Smooth muscle cell (in vitro differentiated cells): Measurements from ENCODE around the gene ENDOU. TPM values are rescaled to one million over a fixed set of nuclear protein-coding genes. Genes with fewer than 3 reads are reported as not detected.

Source experiments
- DNase-seq: peaks from one replicate; lab custom pipeline; 2025; ENCODE audit not compliant: unreplicated experiment; lab: John Stamatoyannopoulos, UW
- H2AFZ ChIP-seq: fragments of 200-600 bp; sonication (generic); 2 replicates; pipeline ENCODE4 v1.6.0; 2016; ENCODE audit warnings: antibody characterized with exemption, low read depth, mild to moderate bottlenecking
- H3F3A ChIP-seq: fragments of 200-600 bp; sonication (generic); 2 replicates; pipeline ENCODE4 v1.6.0; 2017; ENCODE audit warnings: antibody characterized with exemption, low read depth
- H3K27ac ChIP-seq: fragments of 200-600 bp; sonication (generic); 2 replicates; pipeline ENCODE4 v1.5.1; 2016; ENCODE audit warnings: low read depth, mild to moderate bottlenecking
- H3K27me3 ChIP-seq: fragments of 200-600 bp; sonication (generic); 2 replicates; pipeline ENCODE4 v1.6.1; 2016; ENCODE audit warnings: low read depth, mild to moderate bottlenecking
- H3K36me3 ChIP-seq: fragments of 200-600 bp; sonication (generic); 2 replicates; pipeline ENCODE4 v1.5.1; 2016; ENCODE audit warnings: low read depth
- H3K4me1 ChIP-seq: fragments of 200-600 bp; sonication (generic); 2 replicates; pipeline ENCODE4 v1.5.1; 2016; ENCODE audit warnings: low read depth
- H3K4me2 ChIP-seq: fragments of 200-600 bp; sonication (generic); 2 replicates; pipeline ENCODE4 v1.6.0; 2016; ENCODE audit warnings: mild to moderate bottlenecking
- H3K4me3 ChIP-seq: fragments of 200-600 bp; sonication (generic); 2 replicates; pipeline ENCODE4 v1.5.1; 2016; ENCODE audit warnings: mild to moderate bottlenecking
- H3K79me2 ChIP-seq: fragments of 200-600 bp; sonication (generic); 2 replicates; pipeline ENCODE4 v1.6.0; 2016; ENCODE audit warnings: low read depth, mild to moderate bottlenecking
- H3K9ac ChIP-seq: fragments of 200-600 bp; sonication (generic); 2 replicates; pipeline ENCODE4 v1.6.0; 2016; ENCODE audit warnings: low read depth
- H3K9me3 ChIP-seq: fragments of 200-600 bp; sonication (generic); replicated peaks from 2 replicates; pipeline ENCODE4 v1.5.1; 2016; ENCODE audit warnings: low read depth
- H4K20me1 ChIP-seq: fragments of 200-600 bp; sonication (generic); 2 replicates; pipeline ENCODE4 v1.6.0; 2016; ENCODE audit warnings: low read depth
- WGBS: methylation state at CpG from one replicate; pipeline ENCODE4 v1.1.7; 2016; ENCODE audit warnings: low lambda C conversion rate; 5-methylcytosine and 5-hydroxymethylcytosine counted together
- polyA plus RNA-seq: library from polyadenylated mRNA; unstranded; fragments of >200 nt; fragmentation: Nextera tagmentation; extraction: Ambion mirVana; gene quantifications from 2 replicates; pipeline ENCODE4 v1.2.1, GENCODE V29; 2016
- total RNA-seq: library from RNA; depleted of rRNA; stranded (reverse); fragments of >200 nt; gene quantifications from 2 replicates; pipeline ENCODE4 v1.2.3, GENCODE V29; 2014
- TF ChIP-seq, protein P1 (sequence below): fragments of 200-600 bp; sonication (generic); IDR thresholded peaks from 2 replicates; pipeline ENCODE4 v1.5.1; 2017; ENCODE audit warnings: borderline replicate concordance, mild to moderate bottlenecking, antibody characterized with exemption; ENCODE audit not compliant: insufficient read depth, poor library complexity, severe bottlenecking

The ENDOU gene
- total and polyA plus RNA-seq, 2 experiments from 2014 or later, result 0.47 to 5.1 TPM

DNA sequence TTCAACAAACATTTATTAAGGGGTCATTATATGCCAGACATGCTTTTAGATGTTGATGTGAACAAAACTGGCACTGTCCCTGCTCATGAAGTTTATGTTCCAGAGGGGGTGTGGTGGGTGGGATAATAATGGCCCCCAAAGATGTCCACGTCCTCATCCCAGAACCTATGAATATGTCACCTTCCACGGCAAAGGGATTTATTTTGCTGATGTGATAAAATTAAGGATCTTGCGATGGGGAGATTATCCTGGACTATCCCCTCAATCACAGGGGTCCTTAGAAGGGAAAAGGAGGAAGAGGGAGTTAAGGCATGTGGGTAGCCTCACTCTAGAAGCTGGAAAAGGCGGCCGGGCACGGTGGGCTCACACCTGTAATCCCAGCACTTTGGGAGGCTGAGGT lies 46.0 kb upstream of the ENDOU start:
- no peak overlapping the region for H3K9ac ChIP-seq
- no peak for DNase-seq
- H2AFZ ChIP-seq, result no peak overlapping the region
- no peak overlapping the region for H3K27ac ChIP-seq
- H4K20me1 ChIP-seq, result no peaks in the 10 kb centered on the region
- no peak overlapping the region for H3K4me2 ChIP-seq
- 94% methylated on average over 6 of the region's 6 CpGs for WGBS
- H3K27me3 ChIP-seq, result no peaks in the 10 kb centered on the region
- H3K9me3 ChIP-seq, result no peaks in the 10 kb centered on the region
- TF ChIP-seq, protein P1, sequence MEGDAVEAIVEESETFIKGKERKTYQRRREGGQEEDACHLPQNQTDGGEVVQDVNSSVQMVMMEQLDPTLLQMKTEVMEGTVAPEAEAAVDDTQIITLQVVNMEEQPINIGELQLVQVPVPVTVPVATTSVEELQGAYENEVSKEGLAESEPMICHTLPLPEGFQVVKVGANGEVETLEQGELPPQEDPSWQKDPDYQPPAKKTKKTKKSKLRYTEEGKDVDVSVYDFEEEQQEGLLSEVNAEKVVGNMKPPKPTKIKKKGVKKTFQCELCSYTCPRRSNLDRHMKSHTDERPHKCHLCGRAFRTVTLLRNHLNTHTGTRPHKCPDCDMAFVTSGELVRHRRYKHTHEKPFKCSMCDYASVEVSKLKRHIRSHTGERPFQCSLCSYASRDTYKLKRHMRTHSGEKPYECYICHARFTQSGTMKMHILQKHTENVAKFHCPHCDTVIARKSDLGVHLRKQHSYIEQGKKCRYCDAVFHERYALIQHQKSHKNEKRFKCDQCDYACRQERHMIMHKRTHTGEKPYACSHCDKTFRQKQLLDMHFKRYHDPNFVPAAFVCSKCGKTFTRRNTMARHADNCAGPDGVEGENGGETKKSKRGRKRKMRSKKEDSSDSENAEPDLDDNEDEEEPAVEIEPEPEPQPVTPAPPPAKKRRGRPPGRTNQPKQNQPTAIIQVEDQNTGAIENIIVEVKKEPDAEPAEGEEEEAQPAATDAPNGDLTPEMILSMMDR, result no peak
- no peak overlapping the region for H3K4me3 ChIP-seq
- H3K36me3 ChIP-seq, result no peaks in the 10 kb centered on the region
- no peaks in the 10 kb centered on the region for H3K79me2 ChIP-seq
- peaks cover 4% of the 10 kb centered on the region for H3K4me1 ChIP-seq
- no peaks in the 10 kb centered on the region for H3F3A ChIP-seq

DNA sequence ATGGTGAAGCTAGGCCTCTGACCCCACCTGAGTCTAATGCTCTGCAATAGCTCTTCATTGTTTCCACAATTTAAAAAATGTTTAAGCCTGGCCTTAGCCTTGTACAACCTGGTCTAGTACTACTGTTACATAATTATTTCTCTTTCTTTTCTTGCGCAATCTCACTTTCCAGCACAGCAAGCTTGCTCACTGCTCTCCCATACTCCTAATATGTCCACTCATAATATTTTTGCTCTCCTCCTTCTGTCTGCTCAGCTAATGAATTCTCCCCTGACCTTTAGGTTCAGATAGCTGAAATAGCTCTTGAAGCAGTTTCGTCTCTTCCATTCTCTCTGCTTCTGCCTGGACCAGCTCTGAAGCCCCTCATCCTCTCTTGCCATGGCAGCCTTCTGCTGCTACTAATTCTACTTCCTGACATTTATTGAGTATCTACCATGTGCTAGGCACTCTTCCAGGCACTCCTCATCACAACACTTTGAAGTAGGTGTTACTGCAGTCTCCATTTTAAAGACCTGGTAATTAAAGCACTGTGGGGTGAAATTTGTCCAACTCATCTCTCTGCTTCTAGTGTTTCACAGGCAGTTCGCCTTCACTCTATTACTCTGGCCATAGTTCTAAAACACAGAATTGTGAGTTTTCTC lies 44.9 kb upstream of the ENDOU start:
- Histone ChIP-seq H3K9me3 (no peaks in the 10 kb centered on the region), H3K4me3 (no peak overlapping the region), H4K20me1 (no peaks in the 10 kb centered on the region), H2AFZ (no peak overlapping the region), H3K27me3 (no peaks in the 10 kb centered on the region), H3K4me2 (no peak overlapping the region), H3K79me2 (no peaks in the 10 kb centered on the region), H3K27ac (no peak overlapping the region), H3K9ac (no peak overlapping the region), H3K36me3 (no peaks in the 10 kb centered on the region), H3K4me1 (peaks cover 4% of the 10 kb centered on the region), H3F3A (no peaks in the 10 kb centered on the region)
- TF ChIP-seq, protein P1, result no peak
- WGBS, result 88% methylated on average over 3 of the region's 3 CpGs
- no peak for DNase-seq

DNA sequence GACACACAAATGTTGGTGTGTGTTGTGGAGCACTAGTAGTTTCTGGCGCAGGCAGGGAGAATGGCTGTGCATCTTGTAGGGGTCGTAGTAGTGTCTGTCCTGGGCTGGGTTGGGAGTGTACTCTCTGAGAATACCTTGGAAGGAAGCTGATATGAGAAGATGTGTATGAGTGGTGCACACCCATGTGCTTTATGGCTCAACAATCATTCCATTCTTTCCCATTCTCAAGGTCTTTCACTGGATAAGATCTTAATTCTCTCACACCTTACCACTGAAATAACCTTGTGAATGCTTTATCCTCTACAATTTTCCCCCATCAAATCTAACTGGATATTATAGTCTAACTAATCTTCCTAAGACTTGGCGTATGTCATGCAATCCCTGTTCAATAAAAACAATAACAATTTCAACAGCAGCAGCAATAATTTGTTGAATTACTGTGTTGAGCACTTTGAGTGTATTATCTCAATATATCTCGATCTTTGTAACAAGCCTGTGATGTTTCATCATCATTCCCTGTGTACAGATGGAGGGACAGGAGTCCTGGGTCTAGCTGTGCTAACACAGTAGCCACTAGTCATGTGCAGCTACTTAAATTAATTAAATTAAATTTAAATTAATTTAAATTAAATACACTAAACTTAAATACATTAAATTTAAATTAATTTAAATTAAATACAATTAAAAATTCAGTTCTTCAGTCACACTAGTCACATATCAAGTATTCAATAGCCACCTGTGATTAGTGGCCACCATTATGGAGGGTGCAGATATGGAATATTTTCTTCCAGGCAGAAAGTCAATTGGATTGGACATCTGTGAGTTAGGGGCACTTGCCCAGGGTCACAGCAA lies 44.2 kb upstream of the ENDOU start:
- TF ChIP-seq, protein P1, result no peak
- no peaks in the 10 kb centered on the region for H3K9me3 ChIP-seq
- no peaks in the 10 kb centered on the region for H4K20me1 ChIP-seq
- H3K4me2 ChIP-seq, result no peak overlapping the region
- no peaks in the 10 kb centered on the region for H3F3A ChIP-seq
- DNase-seq, result no peak
- no peak overlapping the region for H3K4me3 ChIP-seq
- no peak overlapping the region for H3K9ac ChIP-seq
- no peaks in the 10 kb centered on the region for H3K27me3 ChIP-seq
- H3K79me2 ChIP-seq, result no peaks in the 10 kb centered on the region
- H3K4me1 ChIP-seq, result peaks cover 4% of the 10 kb centered on the region
- H2AFZ ChIP-seq, result no peak overlapping the region
- H3K36me3 ChIP-seq, result no peaks in the 10 kb centered on the region
- WGBS, result 91% methylated on average over 4 of the region's 4 CpGs
- H3K27ac ChIP-seq, result no peak overlapping the region
